Measurements from ENCODE around the gene ERVV-1. TPM values are rescaled to one million over a fixed set of nuclear protein-coding genes. Genes with fewer than 3 reads are reported as not detected.
"Not testable (repeated sequence)": the region's sequence is repeated elsewhere in the genome, so short reads cannot be mapped to it uniquely, and the experiment has no call there.

The ERVV-1 gene
- total RNA-seq (2021) (not detected in 2 replicates), Bru-seq, nascent RNA (not detected), BruChase-seq, experiment 1, labeled RNA remaining after a 2-hour chase (not detected), BruChase-seq, experiment 2, labeled RNA remaining after a 6-hour chase (not detected)
- long read RNA-seq = 0 reads

DNA sequence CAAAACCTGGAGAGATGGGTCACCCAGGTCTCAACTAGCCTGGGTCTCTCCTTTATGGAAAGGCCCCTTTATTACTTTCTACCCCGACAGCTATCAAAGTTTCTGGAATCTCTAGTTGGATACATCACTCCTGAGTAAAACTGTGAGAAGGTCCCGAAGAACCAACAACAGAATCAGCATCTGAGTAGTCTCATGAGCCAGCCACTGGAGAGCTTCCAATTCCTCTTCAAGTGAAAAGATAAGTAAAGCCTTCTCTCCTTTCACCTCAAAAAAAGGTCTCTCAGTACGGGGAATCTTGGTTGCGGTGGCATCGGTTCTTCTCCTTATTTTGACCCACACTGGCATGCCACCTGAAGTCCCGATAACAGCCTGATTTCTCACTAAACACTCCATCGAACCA is at the start of gene ERVV-1:
TSS of gene ERVV-1 (plus strand) at position 301 of the 400 bp plus-strand sequence. CDS start 170 bp downstream, outside the sequence.
- no peaks in the 10 kb centered on the region for H3K27me3 ChIP-seq (replicated peaks; ENCODE audit: insufficient read depth, low read depth, low read length, poor library complexity)
- POLR2A ChIA-PET (ENCODE audit: low non-redundant PET) = no interaction called here
- no peak within 1 kb of the TSS for H3K4me3 ChIP-seq (ENCODE audit: low read depth, low read length, poor library complexity, severe bottlenecking)
- H3K9me3 ChIP-seq (ENCODE audit: low read depth, low read length, poor library complexity, severe bottlenecking) = peaks cover 12% of the 10 kb centered on the region
- H3K36me3 ChIP-seq (ENCODE audit: insufficient read depth, low read length, poor library complexity, severe bottlenecking) = no peaks in the 10 kb centered on the region
- no peaks in the 10 kb centered on the region for H3K4me1 ChIP-seq (ENCODE audit: insufficient read depth, low read length, poor library complexity, severe bottlenecking)
- no TSS peak for BruUV-seq (replicated peaks)
- no peak for TF ChIP-seq EZH2 (IDR thresholded peaks at IDR 0.05; ENCODE audit: borderline replicate concordance, low read depth, low read length, poor library complexity, severe bottlenecking)
- TF ChIP-seq, protein P1, sequence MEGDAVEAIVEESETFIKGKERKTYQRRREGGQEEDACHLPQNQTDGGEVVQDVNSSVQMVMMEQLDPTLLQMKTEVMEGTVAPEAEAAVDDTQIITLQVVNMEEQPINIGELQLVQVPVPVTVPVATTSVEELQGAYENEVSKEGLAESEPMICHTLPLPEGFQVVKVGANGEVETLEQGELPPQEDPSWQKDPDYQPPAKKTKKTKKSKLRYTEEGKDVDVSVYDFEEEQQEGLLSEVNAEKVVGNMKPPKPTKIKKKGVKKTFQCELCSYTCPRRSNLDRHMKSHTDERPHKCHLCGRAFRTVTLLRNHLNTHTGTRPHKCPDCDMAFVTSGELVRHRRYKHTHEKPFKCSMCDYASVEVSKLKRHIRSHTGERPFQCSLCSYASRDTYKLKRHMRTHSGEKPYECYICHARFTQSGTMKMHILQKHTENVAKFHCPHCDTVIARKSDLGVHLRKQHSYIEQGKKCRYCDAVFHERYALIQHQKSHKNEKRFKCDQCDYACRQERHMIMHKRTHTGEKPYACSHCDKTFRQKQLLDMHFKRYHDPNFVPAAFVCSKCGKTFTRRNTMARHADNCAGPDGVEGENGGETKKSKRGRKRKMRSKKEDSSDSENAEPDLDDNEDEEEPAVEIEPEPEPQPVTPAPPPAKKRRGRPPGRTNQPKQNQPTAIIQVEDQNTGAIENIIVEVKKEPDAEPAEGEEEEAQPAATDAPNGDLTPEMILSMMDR (conservative IDR thresholded peaks at IDR 0.05; ENCODE audit: low read depth, low read length) = no peak
- DNase-seq (ENCODE audit: low spot score) = no peak
- CTCF ChIA-PET = no interaction called here
- no peak within 1 kb of the TSS for H3K27ac ChIP-seq (ENCODE audit: low read depth, low read length, poor library complexity, severe bottlenecking)
- intact Hi-C loops (cut with micrococcal nuclease; ENCODE audit: unreplicated experiment) = no loop called here

GRCh38 chr19:52967772-52968171 is 45.9 kb upstream of the ERVV-1 start:
- Histone ChIP-seq H3K27me3 (replicated peaks; ENCODE audit: insufficient read depth, low read depth, low read length, poor library complexity) (no peaks in the 10 kb centered on the region), H3K4me1 (ENCODE audit: insufficient read depth, low read length, poor library complexity, severe bottlenecking) (no peaks in the 10 kb centered on the region), H3K27ac (ENCODE audit: low read depth, low read length, poor library complexity, severe bottlenecking) (no peak overlapping the region), H3K4me3 (ENCODE audit: low read depth, low read length, poor library complexity, severe bottlenecking) (no peak overlapping the region), H3K36me3 (ENCODE audit: insufficient read depth, low read length, poor library complexity, severe bottlenecking) (no peaks in the 10 kb centered on the region), H3K9me3 (ENCODE audit: low read depth, low read length, poor library complexity, severe bottlenecking) (peaks cover 23% of the 10 kb centered on the region)
- DNase-seq (ENCODE audit: low spot score) = no peak
- BruUV-seq (replicated peaks) = no TSS peak
- intact Hi-C loops (cut with micrococcal nuclease; ENCODE audit: unreplicated experiment) = no loop called here
- TF ChIP-seq EZH2 (IDR thresholded peaks at IDR 0.05; ENCODE audit: borderline replicate concordance, low read depth, low read length, poor library complexity, severe bottlenecking) = no peak
- TF ChIP-seq, protein P1 (conservative IDR thresholded peaks at IDR 0.05; ENCODE audit: low read depth, low read length) = no peak
- ChIA-PET POLR2A (ENCODE audit: low non-redundant PET) (no interaction called here), CTCF (no interaction called here)

DNA sequence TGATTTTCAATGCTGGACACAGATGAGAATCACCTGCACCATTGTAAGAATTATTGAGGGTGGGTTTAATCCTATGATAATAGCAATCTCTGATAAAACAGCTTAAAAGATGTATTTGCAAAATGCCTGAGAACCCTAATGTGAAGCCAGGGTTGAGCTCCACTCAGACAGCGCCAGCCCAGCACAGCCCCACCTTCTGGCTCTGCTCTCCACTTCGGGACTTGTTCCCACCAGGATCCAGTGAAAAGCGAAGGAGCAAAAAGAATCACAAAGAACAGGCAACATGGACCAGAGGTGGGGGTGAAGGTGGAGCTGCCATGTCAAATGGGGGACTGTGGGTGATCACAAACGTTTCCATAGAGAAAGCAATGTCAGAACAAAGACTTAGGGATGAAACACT is 32.4 kb upstream of the ERVV-1 start:
- no peak for TF ChIP-seq EZH2 (IDR thresholded peaks at IDR 0.05; ENCODE audit: borderline replicate concordance, low read depth, low read length, poor library complexity, severe bottlenecking)
- TF ChIP-seq, protein P1 (conservative IDR thresholded peaks at IDR 0.05; ENCODE audit: low read depth, low read length) = no peak
- BruUV-seq (replicated peaks) = no TSS peak
- Histone ChIP-seq H3K27ac (ENCODE audit: low read depth, low read length, poor library complexity, severe bottlenecking) (no peak overlapping the region), H3K9me3 (ENCODE audit: low read depth, low read length, poor library complexity, severe bottlenecking) (peaks cover 2% of the 10 kb centered on the region), H3K27me3 (replicated peaks; ENCODE audit: insufficient read depth, low read depth, low read length, poor library complexity) (no peaks in the 10 kb centered on the region), H3K36me3 (ENCODE audit: insufficient read depth, low read length, poor library complexity, severe bottlenecking) (no peaks in the 10 kb centered on the region), H3K4me1 (ENCODE audit: insufficient read depth, low read length, poor library complexity, severe bottlenecking) (no peaks in the 10 kb centered on the region), H3K4me3 (ENCODE audit: low read depth, low read length, poor library complexity, severe bottlenecking) (no peak overlapping the region)
- CTCF ChIA-PET = no interaction called here
- intact Hi-C loops (cut with micrococcal nuclease; ENCODE audit: unreplicated experiment) = no loop called here
- DNase-seq (ENCODE audit: low spot score) = no peak
- POLR2A ChIA-PET (ENCODE audit: low non-redundant PET) = no interaction called here

DNA sequence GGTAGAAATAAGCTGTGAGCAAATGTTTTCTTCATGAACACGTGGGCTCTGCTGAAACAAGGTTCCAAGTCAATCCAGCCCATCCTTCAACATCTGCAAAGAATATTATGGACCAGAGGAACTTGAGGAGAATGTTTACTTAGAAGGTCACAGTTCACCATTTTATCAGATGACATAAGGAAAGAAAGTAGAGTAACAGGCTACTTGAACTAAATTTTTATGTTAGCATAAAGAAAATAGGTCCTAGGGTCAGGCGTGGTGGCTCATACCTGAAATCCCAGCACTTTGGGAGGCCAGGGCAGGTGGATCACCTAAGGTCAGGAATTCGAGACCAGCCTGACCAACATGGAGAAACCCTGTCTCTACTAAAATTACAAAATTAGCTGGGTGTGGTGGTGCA is 30.6 kb upstream of the ERVV-1 start:
- BruUV-seq (replicated peaks); H3K27me3 ChIP-seq (replicated peaks; ENCODE audit: insufficient read depth, low read depth, low read length, poor library complexity); POLR2A ChIA-PET (ENCODE audit: low non-redundant PET); H3K27ac ChIP-seq (ENCODE audit: low read depth, low read length, poor library complexity, severe bottlenecking); H3K4me3 ChIP-seq (ENCODE audit: low read depth, low read length, poor library complexity, severe bottlenecking); DNase-seq (ENCODE audit: low spot score); CTCF ChIA-PET; intact Hi-C loops (cut with micrococcal nuclease; ENCODE audit: unreplicated experiment); H3K4me1 ChIP-seq (ENCODE audit: insufficient read depth, low read length, poor library complexity, severe bottlenecking); H3K36me3 ChIP-seq (ENCODE audit: insufficient read depth, low read length, poor library complexity, severe bottlenecking): not testable (repeated sequence)
- peaks cover 16% of the 10 kb centered on the region for H3K9me3 ChIP-seq (ENCODE audit: low read depth, low read length, poor library complexity, severe bottlenecking)

All from A673 (cell line).